ENCODE data around the gene RBM19.

GRCh38 chr12:113853491-113853890, 112.6 kb downstream of the RBM19 start:
- TF ChIP-seq EZH2 (IDR thresholded peaks at IDR 0.05; ENCODE audit: borderline replicate concordance, low read length) (no peak), CTCF (conservative IDR thresholded peaks at IDR 0.05 in 1 of 2, IDR thresholded peaks at IDR 0.05 in 1 of 2; ENCODE audit: extremely low read depth in 1 of 2, insufficient read depth in 1 of 2, low read depth in 1 of 2, low read length in 2 of 2) (no peak)
